CD14-positive monocyte (primary cell): ENCODE data around the gene TTLL8. TPM values are rescaled to one million over a fixed set of nuclear protein-coding genes. Genes with fewer than 3 reads are reported as not detected.

Experiments
- DNase-seq, 3 donors: peaks; one replicate each; pipeline ENCODE4 v3.0.0-alpha.2; 2011 to 2022
- H2AFZ ChIP-seq: 2 replicates; pipeline ENCODE4 v1.6.0; 2012; ENCODE audit warnings: mild to moderate bottlenecking, low read depth, low read length, inconsistent platforms; ENCODE audit not compliant: insufficient read depth, poor library complexity, severe bottlenecking
- H3K27ac ChIP-seq, 2 donors: 1 replicate in 1 of 2; 2 replicates in 1 of 2; pipeline ENCODE4 v1.5.1; 2012 to 2013; ENCODE audit warnings: low read length in 2 of 2, control low read depth in 1 of 2, inconsistent platforms in 1 of 2, low read depth in 1 of 2, mild to moderate bottlenecking in 1 of 2
- H3K27me3 ChIP-seq, 2 donors: one replicate each; pipeline versions ENCODE4 v1.6.0 to v1.6.1; 2011 to 2013; ENCODE audit warnings: low read length in 2 of 2; ENCODE audit not compliant: control insufficient read depth in 2 of 2, insufficient read depth in 2 of 2
- H3K36me3 ChIP-seq, 2 donors: replicated peaks in 1 of 2; 1 replicate in 1 of 2; 2 replicates in 1 of 2; pipeline versions ENCODE4 v1.5.1 to v1.6.1; 2012 to 2013; ENCODE audit warnings: low read length in 2 of 2, control low read depth in 1 of 2, inconsistent platforms in 1 of 2, mild to moderate bottlenecking in 1 of 2; ENCODE audit not compliant: insufficient read depth in 2 of 2, control insufficient read depth in 1 of 2
- H3K4me1 ChIP-seq, 2 donors: 1 replicate in 1 of 2; 2 replicates in 1 of 2; pipeline versions ENCODE4 v1.5.1 to v1.6.1; 2012 to 2013; ENCODE audit warnings: low read length in 2 of 2, control low read depth in 1 of 2, inconsistent platforms in 1 of 2, mild to moderate bottlenecking in 1 of 2, moderate library complexity in 1 of 2; ENCODE audit not compliant: insufficient read depth in 2 of 2, control insufficient read depth in 1 of 2
- H3K4me2 ChIP-seq: replicated peaks from 2 replicates; pipeline ENCODE3; 2012; ENCODE audit warnings: low read length, moderate library complexity, mild to moderate bottlenecking; ENCODE audit not compliant: poor library complexity, severe bottlenecking; ENCODE audit errors: extremely low read depth
- H3K4me3 ChIP-seq, 3 experiments: fragments of 200-600 bp in 1 of 3; sonication (generic) in 1 of 3; replicated peaks in 1 of 3; 1 replicate in 2 of 3; 2 replicates in 1 of 3; pipeline ENCODE4 v1.5.1; 2011 to 2013; ENCODE audit warnings: low read length in 3 of 3, mild to moderate bottlenecking in 3 of 3, control low read depth in 2 of 3, low read depth in 2 of 3, inconsistent platforms in 1 of 3, moderate library complexity in 1 of 3
- H3K79me2 ChIP-seq: 2 replicates; pipeline ENCODE4 v1.6.0; 2012; ENCODE audit warnings: mild to moderate bottlenecking, control low read depth, inconsistent platforms, low read length, moderate library complexity; ENCODE audit not compliant: insufficient read depth
- H3K9ac ChIP-seq: 2 replicates; pipeline ENCODE4 v1.6.0; 2017; ENCODE audit warnings: low read length, mild to moderate bottlenecking; ENCODE audit not compliant: insufficient read depth, poor library complexity, severe bottlenecking
- H3K9me3 ChIP-seq, 2 donors: replicated peaks in 1 of 2; 1 replicate in 1 of 2; 2 replicates in 1 of 2; pipeline versions ENCODE4 v1.5.1 to v1.6.1; 2012 to 2013; ENCODE audit warnings: low read length in 2 of 2, control low read depth in 1 of 2; ENCODE audit not compliant: control insufficient read depth in 1 of 2, insufficient read depth in 1 of 2
- H4K20me1 ChIP-seq: 2 replicates; pipeline ENCODE4 v1.6.0; 2012; ENCODE audit warnings: mild to moderate bottlenecking, low read length, control low read depth, moderate library complexity; ENCODE audit not compliant: insufficient read depth
- H3K27ac Mint-ChIP-seq, 7 donors: one replicate each; pipeline ENCODE4 v1.8.0; 2020; ENCODE audit warnings: mild to moderate bottlenecking in 7 of 7, mixed read lengths in 7 of 7, moderate library complexity in 6 of 7, inconsistent platforms in 2 of 7
- H3K27me3 Mint-ChIP-seq, 3 donors: one replicate each; pipeline ENCODE4 v1.8.0; 2021 to 2022; ENCODE audit warnings: low read depth in 3 of 3, mild to moderate bottlenecking in 3 of 3, mixed read lengths in 3 of 3, moderate library complexity in 3 of 3, inconsistent platforms in 1 of 3
- H3K36me3 Mint-ChIP-seq, 2 donors: one replicate each; pipeline ENCODE4 v1.8.0; 2020; ENCODE audit warnings: mixed read lengths in 2 of 2, inconsistent platforms in 1 of 2, mild to moderate bottlenecking in 1 of 2
- H3K4me1 Mint-ChIP-seq: one replicate; pipeline ENCODE4 v1.8.0; 2020; ENCODE audit warnings: mild to moderate bottlenecking, mixed read lengths
- H3K4me3 Mint-ChIP-seq, 2 donors: one replicate each; pipeline ENCODE4 v1.8.0; 2020; ENCODE audit warnings: mild to moderate bottlenecking in 2 of 2, mixed read lengths in 2 of 2, moderate library complexity in 1 of 2
- H3K9me3 Mint-ChIP-seq, 7 donors: one replicate each; pipeline ENCODE4 v1.8.0; 2020 to 2022; ENCODE audit warnings: mixed read lengths in 7 of 7, mild to moderate bottlenecking in 6 of 7, moderate library complexity in 6 of 7, inconsistent platforms in 2 of 7
- WGBS: methylation state at CpG from one replicate; pipeline ENCODE4 v1.1.5; 2013; ENCODE audit warnings: missing lambda C conversion rate; ENCODE audit not compliant: insufficient coverage; 5-methylcytosine and 5-hydroxymethylcytosine counted together
- intact Hi-C, 2 donors: fragments of 100-400 bp; cut with micrococcal nuclease; formaldehyde crosslinking; loops; one replicate each; pipeline versions ENCODE4 v1.15.0 to v1.15.1; 2023
- polyA plus RNA-seq, 3 donors: library from polyadenylated mRNA; depleted of rRNA in 1 of 3; unstranded in 2 of 3; stranded (reverse) in 1 of 3; fragments of 300-500 nt in 2 of 3; fragments of >200 nt in 1 of 3; fragmentation: Illumina TruSeq in 2 of 3; gene quantifications; 1 replicate in 2 of 3; 2 replicates in 1 of 3; pipeline ENCODE4 v1.2.3, GENCODE V29; 2012 to 2021
- TF ChIP-seq, protein P1 (sequence below): fragments of 200-600 bp; IDR thresholded peaks from one replicate; pipeline ENCODE4 v1.8.0; 2022; ENCODE audit warnings: antibody characterized with exemption, mild to moderate bottlenecking

TTLL8 gene
- polyA plus RNA-seq, 3 donors: not detected

DNA sequence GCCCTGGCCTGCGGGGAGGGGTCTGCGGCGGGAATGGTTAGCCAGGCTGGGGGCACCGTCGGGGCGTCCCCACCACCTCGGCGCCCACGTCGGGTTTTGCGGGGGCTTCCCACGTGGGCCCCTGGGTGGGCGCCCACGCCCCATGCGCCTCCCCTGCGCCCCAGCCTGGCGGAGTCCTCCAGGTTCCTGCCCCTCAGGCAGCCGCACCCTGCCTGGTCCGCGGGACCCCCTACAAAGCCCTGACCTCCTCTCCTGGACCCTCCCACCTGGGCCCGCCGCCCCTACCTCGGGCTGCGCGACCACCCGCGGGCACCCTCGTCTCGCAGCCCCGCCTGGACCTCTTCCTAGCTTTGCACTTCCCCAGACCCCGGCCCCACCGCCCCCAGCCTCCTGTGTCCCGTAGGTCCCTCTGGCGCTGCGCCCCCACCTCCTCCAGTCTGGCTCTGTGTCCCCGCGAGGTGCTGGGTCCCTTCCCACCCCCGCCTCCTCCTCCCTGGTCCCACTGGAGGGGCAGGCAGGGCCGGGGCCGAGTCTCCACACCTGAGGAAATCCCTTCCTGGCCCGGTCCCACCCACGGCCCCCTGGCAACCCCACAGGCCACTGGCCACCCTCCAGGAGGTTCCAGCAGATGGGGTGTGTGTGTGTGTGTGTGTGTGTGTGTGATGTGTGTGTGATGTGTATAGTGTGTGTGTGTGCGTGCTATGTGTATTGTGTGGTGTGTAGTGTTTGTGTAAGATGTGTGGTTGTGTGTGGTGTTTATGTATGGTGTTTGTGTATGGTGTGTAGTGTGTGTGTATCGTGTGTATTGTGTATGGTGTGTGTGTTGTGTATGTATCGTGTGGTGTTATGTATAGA is 85.7 kb downstream of the TTLL8 start:
- no peak overlapping the region for H3K9ac ChIP-seq
- H3K27ac Mint-ChIP-seq: no peak overlapping the region
- H3K27ac ChIP-seq: no peak overlapping the region

More for the DNA sequence above, 85.7 kb downstream of the TTLL8 start:
- WGBS: 56% methylated on average over 39 of the region's 45 CpGs
- intact Hi-C loops: no loop called here
- Histone ChIP-seq H3K4me3 (no peak overlapping the region), H3K36me3 (no peaks in the 10 kb centered on the region), H4K20me1 (peaks cover 11% of the 10 kb centered on the region), H3K79me2 (peaks cover 3% of the 10 kb centered on the region), H3K27me3 (peaks cover 0 to 10% of the 10 kb centered on the region in 2 donors), H3K4me1 (peaks cover 33 to 45% of the 10 kb centered on the region in 2 donors), H2AFZ (no peak overlapping the region), H3K4me2 (peak overlapping the region; percentile 81), H3K9me3 (no peaks in the 10 kb centered on the region)
- TF ChIP-seq, protein P1, sequence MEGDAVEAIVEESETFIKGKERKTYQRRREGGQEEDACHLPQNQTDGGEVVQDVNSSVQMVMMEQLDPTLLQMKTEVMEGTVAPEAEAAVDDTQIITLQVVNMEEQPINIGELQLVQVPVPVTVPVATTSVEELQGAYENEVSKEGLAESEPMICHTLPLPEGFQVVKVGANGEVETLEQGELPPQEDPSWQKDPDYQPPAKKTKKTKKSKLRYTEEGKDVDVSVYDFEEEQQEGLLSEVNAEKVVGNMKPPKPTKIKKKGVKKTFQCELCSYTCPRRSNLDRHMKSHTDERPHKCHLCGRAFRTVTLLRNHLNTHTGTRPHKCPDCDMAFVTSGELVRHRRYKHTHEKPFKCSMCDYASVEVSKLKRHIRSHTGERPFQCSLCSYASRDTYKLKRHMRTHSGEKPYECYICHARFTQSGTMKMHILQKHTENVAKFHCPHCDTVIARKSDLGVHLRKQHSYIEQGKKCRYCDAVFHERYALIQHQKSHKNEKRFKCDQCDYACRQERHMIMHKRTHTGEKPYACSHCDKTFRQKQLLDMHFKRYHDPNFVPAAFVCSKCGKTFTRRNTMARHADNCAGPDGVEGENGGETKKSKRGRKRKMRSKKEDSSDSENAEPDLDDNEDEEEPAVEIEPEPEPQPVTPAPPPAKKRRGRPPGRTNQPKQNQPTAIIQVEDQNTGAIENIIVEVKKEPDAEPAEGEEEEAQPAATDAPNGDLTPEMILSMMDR: no peak
- Mint-ChIP-seq H3K4me3 (no peak overlapping the region), H3K9me3 (no peaks in the 10 kb centered on the region), H3K27me3 (peaks cover 1 to 11% (median 2%) of the 10 kb centered on the region in 3 donors), H3K4me1 (peaks cover 29% of the 10 kb centered on the region), H3K36me3 (peaks cover 0 to 6% of the 10 kb centered on the region in 2 donors)
- peak in 2 of 3 donors; percentile 23 to 30 for DNase-seq
